ENCODE results near the gene ARL6. TPM values are rescaled to one million over a fixed set of nuclear protein-coding genes. Genes with fewer than 3 reads are reported as not detected.
A peak's percentile ranks its signal among the peaks of the same experiment; 100 is the strongest.

The ARL6 gene
- total RNA-seq, 1 donor from 2014 or later, result 8.5 TPM

GRCh38 chr3:97765336-97765735 is 778 bp downstream of the ARL6 start:
- H3K27ac Mint-ChIP-seq (ENCODE audit: unreplicated experiment), result peak overlapping the region; percentile 93
- H3K4me1 Mint-ChIP-seq (ENCODE audit: unreplicated experiment), result peaks cover 25% of the 10 kb centered on the region
- no peak for DNase-seq (ENCODE audit: low spot score)
- H3K36me3 Mint-ChIP-seq (ENCODE audit: low read depth, unreplicated experiment), result peaks cover 9% of the 10 kb centered on the region
- peak overlapping the region; percentile 95 for H3K4me3 Mint-ChIP-seq (ENCODE audit: unreplicated experiment)
- H3K9me3 Mint-ChIP-seq (ENCODE audit: unreplicated experiment), result no peaks in the 10 kb centered on the region
- TF ChIP-seq, protein P1, sequence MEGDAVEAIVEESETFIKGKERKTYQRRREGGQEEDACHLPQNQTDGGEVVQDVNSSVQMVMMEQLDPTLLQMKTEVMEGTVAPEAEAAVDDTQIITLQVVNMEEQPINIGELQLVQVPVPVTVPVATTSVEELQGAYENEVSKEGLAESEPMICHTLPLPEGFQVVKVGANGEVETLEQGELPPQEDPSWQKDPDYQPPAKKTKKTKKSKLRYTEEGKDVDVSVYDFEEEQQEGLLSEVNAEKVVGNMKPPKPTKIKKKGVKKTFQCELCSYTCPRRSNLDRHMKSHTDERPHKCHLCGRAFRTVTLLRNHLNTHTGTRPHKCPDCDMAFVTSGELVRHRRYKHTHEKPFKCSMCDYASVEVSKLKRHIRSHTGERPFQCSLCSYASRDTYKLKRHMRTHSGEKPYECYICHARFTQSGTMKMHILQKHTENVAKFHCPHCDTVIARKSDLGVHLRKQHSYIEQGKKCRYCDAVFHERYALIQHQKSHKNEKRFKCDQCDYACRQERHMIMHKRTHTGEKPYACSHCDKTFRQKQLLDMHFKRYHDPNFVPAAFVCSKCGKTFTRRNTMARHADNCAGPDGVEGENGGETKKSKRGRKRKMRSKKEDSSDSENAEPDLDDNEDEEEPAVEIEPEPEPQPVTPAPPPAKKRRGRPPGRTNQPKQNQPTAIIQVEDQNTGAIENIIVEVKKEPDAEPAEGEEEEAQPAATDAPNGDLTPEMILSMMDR (IDR thresholded peaks at IDR 0.05; ENCODE audit: unreplicated experiment), result no peak
- peaks cover 3% of the 10 kb centered on the region for H3K27me3 Mint-ChIP-seq (ENCODE audit: unreplicated experiment)

DNA sequence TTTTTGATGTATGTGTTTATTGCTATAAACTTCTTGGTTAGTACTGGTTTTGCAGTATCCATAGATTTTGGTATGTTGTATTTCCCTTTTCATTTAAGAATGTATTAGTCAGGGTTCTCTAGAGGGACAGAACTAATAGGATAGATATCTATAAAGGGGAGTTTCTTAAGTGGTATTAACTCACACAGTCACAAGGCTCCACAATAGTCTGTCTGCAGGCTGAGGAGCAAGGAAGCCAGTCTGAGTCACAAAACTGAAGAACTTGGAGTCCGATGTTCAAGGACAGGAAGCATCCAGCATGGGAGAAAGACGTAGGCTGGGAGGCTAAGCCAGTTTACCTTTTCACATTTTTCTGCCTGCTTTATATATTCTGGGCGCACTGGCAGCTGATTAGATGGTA is 8.4 kb downstream of the ARL6 start:
- TF ChIP-seq, protein P1 (IDR thresholded peaks at IDR 0.05; ENCODE audit: unreplicated experiment), result no peak
- peaks cover 13% of the 10 kb centered on the region for H3K4me1 Mint-ChIP-seq (ENCODE audit: unreplicated experiment)
- DNase-seq (ENCODE audit: low spot score), result no peak
- H3K36me3 Mint-ChIP-seq (ENCODE audit: low read depth, unreplicated experiment), result peaks cover 41% of the 10 kb centered on the region
- H3K9me3 Mint-ChIP-seq (ENCODE audit: unreplicated experiment), result no peaks in the 10 kb centered on the region
- peak overlapping the region; percentile 28 for H3K4me3 Mint-ChIP-seq (ENCODE audit: unreplicated experiment)
- no peaks in the 10 kb centered on the region for H3K27me3 Mint-ChIP-seq (ENCODE audit: unreplicated experiment)
- H3K27ac Mint-ChIP-seq (ENCODE audit: unreplicated experiment), result no peak overlapping the region

GRCh38 chr3:97778152-97778551 is 13.6 kb downstream of the ARL6 start:
- H3K4me1 Mint-ChIP-seq (ENCODE audit: unreplicated experiment), result peaks cover 28% of the 10 kb centered on the region
- H3K27ac Mint-ChIP-seq (ENCODE audit: unreplicated experiment), result peak overlapping the region; percentile 89
- H3K27me3 Mint-ChIP-seq (ENCODE audit: unreplicated experiment), result no peaks in the 10 kb centered on the region
- H3K9me3 Mint-ChIP-seq (ENCODE audit: unreplicated experiment), result no peaks in the 10 kb centered on the region
- H3K4me3 Mint-ChIP-seq (ENCODE audit: unreplicated experiment), result peak overlapping the region; percentile 64
- H3K36me3 Mint-ChIP-seq (ENCODE audit: low read depth, unreplicated experiment), result peaks cover 12% of the 10 kb centered on the region
- TF ChIP-seq, protein P1 (IDR thresholded peaks at IDR 0.05; ENCODE audit: unreplicated experiment), result no peak
- no peak for DNase-seq (ENCODE audit: low spot score)

DNA sequence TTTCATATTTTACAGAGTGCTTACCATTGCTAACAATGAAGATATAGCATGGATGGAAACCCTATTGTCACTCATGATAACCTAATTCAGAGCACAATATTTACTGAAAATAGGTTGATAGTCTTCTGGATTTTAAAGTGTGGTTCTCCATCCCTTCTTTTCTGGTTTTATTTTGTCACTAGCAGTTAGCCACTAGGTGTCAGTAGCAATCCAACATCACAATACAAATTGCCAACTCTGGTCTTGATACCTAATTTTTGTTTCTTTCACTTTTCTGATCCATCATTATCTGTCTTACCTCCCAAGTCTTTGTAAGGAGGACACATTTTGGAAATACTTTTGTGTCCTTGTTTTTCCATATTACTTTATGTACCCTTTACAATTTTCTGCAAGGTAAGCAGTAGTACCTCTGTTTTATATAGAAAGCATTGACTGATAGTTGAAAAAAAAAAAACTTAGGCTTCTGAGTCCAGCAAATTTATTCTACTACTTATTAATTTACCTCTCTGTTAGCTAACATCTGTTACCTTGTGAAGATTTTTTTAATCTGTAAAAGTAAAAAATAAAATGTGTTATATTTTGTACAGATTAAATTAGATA is 29.0 kb downstream of the ARL6 start:
- no peaks in the 10 kb centered on the region for H3K36me3 Mint-ChIP-seq (ENCODE audit: low read depth, unreplicated experiment)
- no peak overlapping the region for H3K27ac Mint-ChIP-seq (ENCODE audit: unreplicated experiment)
- H3K9me3 Mint-ChIP-seq (ENCODE audit: unreplicated experiment), result no peaks in the 10 kb centered on the region
- no peak for DNase-seq (ENCODE audit: low spot score)
- peaks cover 7% of the 10 kb centered on the region for H3K4me1 Mint-ChIP-seq (ENCODE audit: unreplicated experiment)
- no peak overlapping the region for H3K4me3 Mint-ChIP-seq (ENCODE audit: unreplicated experiment)
- no peaks in the 10 kb centered on the region for H3K27me3 Mint-ChIP-seq (ENCODE audit: unreplicated experiment)
- TF ChIP-seq, protein P1 (IDR thresholded peaks at IDR 0.05; ENCODE audit: unreplicated experiment), result peak; percentile 82

- Mint-ChIP-seq H3K27me3 (ENCODE audit: unreplicated experiment) (no peaks in the 10 kb centered on the region), H3K9me3 (ENCODE audit: unreplicated experiment) (no peaks in the 10 kb centered on the region), H3K27ac (ENCODE audit: unreplicated experiment) (no peak overlapping the region), H3K4me3 (ENCODE audit: unreplicated experiment) (no peak overlapping the region), H3K36me3 (ENCODE audit: low read depth, unreplicated experiment) (no peaks in the 10 kb centered on the region), H3K4me1 (ENCODE audit: unreplicated experiment) (peaks cover 7% of the 10 kb centered on the region)
- TF ChIP-seq, protein P1 (IDR thresholded peaks at IDR 0.05; ENCODE audit: unreplicated experiment), result no peak
- DNase-seq (ENCODE audit: low spot score), result no peak
These were observed 31.4 kb downstream of the ARL6 start for GRCh38 chr3:97795951-97796350.

Measured in endothelial cell (in vitro differentiated cells).